Stimulated activated CD4-positive, alpha-beta T cell treated with anti-CD3 and anti-CD28 coated beads, Interleukin-2, amount 100 ng/mL, for 4 hours (primary cell): Measurements from ENCODE around the gene PIGU.
"Not testable (repeated sequence)": the region's sequence is repeated elsewhere in the genome, so short reads cannot be mapped to it uniquely, and the experiment has no call there.

Experiments used
- DNase-seq: peaks from one replicate; pipeline ENCODE4 v3.0.0-alpha.2; 2020; ENCODE audit warnings: low read depth

The PIGU gene

DNA sequence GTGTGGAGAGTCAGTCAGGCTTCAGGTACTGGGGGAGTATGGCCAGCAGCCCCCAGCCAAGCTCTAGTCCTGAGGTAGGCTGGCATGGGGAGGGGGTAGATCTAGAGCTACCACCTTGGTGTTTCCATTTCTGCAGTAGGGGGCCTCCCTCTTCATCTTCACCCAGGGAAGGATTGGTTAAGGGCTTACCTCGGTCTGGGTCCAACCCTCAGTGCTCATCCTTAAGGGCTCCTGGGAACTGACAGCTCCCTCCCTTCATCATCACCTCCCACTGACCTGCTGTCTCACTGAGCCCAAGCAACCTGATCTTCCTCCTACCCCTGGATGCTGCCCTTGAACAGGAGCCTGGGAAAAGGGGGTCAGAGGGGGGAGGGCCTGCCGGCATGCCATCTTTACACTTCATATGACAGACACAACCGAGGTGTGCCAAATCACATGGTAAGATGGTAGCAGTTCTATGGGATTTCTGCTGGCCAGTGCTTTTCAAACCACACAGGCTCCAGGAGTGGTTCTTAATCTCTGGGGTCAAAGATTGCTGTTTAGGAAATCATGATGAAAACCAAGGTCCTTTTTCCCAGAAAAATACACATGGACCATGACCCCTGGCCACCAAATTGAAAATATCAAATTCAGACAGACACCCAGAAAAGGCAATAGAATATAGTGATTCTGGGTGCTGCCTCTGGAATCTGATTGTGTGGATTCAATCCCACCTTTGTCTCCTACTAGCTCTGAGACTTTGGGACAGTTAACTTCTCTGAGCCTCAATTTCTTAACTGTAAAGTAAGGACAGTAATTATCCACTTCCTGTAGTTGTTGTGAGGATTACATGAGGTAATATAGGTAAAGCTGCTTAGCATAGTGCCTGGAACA lies 30.3 kb upstream of the PIGU start:
- no peak for DNase-seq

GRCh38 chr20:34706302-34706875 lies 29.5 kb upstream of the PIGU start:
- DNase-seq = no peak

GRCh38 chr20:34705397-34706301 lies 28.8 kb upstream of the PIGU start:
- DNase-seq = no peak

- DNase-seq = no peak
These were observed 28.1 kb upstream of the PIGU start for GRCh38 chr20:34705008-34705396.

GRCh38 chr20:34704177-34705007 lies 27.5 kb upstream of the PIGU start, which contains the start of gene TP53INP2:
Gene TP53INP2 (plus strand): TSS chr20:34704344. CDS start chr20:34708740, 4,396 bp downstream.
- peak; percentile 77 for DNase-seq

- no peak for DNase-seq
These were observed 26.7 kb upstream of the PIGU start for GRCh38 chr20:34703424-34704176.

GRCh38 chr20:34703061-34703423 lies 26.1 kb upstream of the PIGU start:
- DNase-seq = no peak

GRCh38 chr20:34701405-34702085 lies 24.7 kb upstream of the PIGU start:
- no peak for DNase-seq

DNA sequence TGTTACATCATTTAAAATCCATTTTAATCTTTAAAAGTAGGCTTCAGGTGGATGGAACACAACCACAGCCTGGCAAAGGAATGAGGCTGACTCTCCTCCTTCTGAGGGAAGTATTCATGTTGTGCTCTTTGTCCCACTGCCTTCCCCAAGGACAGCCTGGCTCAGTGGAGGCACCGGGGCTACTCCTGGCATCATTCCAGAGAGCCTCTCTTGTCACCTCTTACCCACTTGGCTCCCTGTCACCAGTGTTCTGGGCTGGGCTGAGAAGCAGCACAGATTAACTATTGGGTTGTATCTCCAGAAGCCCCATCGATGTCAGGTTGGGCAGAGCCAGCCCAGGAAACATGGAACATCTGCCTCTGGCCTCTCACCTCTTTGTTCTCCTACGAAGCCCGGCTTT lies 16.5 kb upstream of the PIGU start:
- no peak for DNase-seq

DNA sequence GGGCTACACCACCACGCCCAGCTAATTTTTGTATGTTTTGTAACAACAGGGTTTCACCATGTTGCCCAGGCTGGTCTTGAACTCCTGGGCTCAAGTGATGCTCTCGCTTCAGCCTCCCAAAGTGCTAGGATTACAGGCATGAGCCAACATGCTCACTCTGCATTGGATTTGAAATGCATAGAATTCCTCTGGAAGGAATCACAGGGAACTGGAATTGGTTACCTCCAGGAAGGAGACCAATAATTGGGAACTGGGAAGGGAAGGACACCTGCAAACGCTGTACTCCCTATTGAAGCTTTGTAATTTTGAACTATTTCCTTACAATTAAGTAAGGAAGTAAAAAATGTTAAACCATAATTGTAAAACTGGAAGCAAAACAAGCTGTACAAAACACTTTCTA lies 14.9 kb upstream of the PIGU start:
- no peak for DNase-seq

DNA sequence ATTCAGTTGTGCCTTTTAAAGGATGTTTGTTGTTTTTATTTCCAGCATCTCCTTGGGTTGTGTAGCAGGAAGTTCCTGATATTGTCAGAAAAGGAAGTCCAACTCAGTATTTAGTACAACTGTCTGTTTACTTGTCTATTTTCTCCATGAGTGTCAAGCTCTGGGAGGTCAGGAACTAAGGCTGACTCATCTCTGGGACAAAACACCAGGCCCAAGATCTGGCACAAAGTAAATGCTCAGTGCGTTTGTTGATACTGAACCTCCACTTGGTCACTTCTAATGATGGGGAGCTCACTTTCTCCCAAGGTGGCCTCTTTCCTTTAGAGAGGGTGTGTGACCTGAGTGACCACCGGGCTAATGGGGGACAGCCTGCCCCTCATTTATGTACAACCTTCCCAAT lies 12.6 kb upstream of the PIGU start:
- no peak for DNase-seq

- DNase-seq = no peak
These were observed 6.8 kb upstream of the PIGU start for GRCh38 chr20:34683667-34684066.

DNA sequence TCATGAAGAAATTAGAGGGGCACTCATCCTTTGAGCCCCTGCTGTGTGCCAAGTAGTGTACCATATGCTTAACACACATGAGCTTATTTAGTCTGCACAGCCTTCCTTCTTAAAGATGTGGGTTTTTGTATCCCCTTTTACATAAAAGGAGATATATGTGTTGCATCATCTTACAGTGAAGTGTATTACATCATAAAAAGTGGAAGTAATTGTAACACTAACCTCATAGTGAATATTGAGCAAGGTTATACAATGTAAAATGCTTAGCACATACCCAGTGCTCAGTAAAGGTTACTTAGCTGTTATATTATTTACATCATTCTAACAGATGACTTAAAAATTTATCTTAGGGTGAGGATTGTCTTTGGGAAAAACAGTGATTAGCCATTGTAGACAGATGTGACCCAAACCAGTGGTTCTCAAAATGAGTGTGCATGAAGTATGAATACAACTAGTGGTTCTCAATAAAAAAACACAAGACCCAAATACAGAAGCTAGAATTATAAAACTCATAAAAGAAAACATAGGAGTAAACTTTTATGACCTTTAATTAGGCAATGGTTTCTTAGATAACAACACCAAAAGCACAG lies 3.8 kb upstream of the PIGU start:
- no peak for DNase-seq

DNA sequence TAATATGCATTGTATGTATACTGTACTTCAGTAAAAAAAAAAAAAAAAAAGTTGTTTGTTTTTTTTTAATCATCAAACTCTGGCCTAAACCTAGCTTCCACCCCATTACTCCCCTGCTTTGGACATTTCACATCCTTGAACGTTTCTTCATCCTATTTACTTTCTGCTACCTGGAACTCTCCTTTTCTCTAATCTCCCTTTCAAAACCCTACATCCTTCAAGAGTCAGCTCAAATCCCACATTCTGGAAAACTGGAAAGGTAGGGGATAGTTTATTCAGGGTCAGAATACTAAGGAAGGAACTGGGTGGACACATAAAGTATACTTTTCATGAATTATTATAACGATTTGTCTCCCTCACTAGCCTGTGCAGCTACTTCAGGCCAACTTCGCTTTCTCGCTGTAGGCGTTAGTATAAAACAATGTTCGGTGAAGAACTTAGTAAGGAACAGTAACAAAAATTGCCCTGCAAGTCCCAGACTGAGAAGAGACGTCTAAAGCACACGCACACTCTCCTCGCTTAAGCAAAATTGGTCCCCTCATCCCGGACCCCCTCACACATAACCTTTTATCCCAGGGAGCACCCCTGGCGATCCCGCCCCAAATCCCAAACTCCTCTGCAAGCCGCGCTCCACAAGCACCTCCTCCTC lies 775 bp downstream of the PIGU start:
- DNase-seq = no peak

DNA sequence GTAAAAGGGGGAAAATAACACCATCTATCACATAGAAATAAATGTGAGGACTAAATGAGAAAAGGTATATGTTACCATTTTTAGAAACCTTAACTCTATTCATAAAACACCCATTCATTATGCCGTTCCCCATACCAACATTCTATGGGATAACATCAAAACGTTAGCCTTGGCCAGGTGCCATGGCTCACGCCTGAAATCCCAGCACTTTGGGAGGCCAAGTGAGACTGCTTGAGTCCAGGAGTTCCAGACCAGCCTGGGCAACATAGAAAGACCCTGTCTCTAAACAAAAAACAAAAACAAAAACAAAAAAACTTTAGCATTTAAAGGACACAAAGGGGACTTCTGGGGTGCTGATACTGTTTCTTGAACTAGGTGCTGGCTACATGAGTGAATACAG lies 1.3 kb downstream of the PIGU start:
- DNase-seq = no peak

GRCh38 chr20:34673412-34673811 lies 3.5 kb downstream of the PIGU start:
- DNase-seq = no peak

DNA sequence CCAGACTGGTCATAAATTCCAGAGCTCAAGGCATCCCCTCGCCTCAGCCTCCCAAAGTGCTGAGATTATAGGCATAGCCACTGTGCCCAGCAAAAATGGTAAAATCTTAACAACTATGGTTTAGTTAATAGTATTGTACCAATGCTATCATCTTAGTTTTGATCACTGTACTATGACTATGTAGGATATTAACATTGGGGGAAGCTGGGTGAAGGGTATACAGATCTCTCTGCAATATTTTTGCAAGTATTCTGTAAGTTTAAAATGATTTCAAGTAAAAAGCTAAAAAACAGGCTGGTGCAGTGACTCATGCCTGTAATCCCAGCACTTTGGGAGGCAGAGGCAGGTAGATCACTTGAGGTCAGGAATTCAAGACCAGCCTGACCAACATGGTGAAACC lies 7.8 kb downstream of the PIGU start:
- no peak for DNase-seq

DNA sequence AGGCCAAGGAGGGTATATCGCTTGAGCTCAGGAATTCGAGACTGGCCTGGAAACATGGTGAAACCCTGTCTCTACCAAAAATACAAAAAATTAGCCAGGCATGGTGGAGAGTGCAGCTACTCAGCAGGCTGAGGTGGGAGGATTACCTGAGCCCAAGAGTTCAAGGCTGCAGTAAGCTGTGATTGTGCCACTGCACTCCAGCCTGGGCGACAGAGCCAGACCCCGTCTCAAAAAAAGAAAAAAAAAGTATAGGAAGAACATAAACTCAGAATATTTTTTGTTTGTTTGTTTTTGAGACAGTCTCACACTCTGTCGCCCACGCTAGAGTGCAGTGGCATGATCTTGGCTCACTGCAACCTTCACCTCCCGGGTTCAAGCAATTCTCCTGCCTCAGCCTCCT lies 12.1 kb downstream of the PIGU start:
- DNase-seq = not testable (repeated sequence)

DNA sequence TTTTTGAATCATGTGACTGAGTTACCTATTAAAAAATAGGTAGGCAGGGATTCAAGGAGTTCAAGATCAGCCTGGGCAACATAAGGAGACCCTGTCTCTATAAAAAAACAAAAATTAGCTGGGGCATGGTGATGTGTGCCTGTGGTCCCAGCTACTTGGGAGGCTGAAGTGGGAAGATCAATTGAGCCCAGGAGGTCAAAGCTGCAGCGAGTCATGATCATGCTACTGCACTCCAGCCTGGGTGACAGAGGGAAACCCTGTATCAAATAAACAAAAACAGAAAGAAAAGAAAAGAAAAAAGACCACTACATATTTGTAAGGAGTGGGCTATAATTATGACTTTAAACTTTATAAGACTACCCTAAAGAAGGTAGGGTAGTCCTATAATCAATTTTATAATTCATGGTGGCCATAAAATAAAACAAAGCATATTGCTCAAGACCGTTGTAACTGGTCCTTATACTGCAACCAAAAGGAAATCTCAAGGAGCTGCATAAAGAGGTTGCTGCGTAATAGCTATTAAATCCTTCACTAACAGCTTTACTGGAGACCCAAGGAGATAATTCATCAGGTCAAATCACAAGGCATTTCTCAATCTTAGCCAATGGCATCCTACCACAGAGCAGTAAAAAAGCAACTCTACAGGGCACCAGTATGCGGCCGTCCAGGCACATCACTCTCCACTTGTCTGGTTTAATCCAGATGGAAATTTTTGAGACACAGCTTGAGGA lies 13.5 kb downstream of the PIGU start:
- no peak for DNase-seq
